Lower leg skin (tissue), 4 donors: ENCODE data around the gene ARID1B. TPM values are rescaled to one million over a fixed set of nuclear protein-coding genes. Genes with fewer than 3 reads are reported as not detected.

Experiments
- DNase-seq, 2 donors: peaks; one replicate each; pipeline ENCODE4 v3.0.0-alpha.2; 2019; ENCODE audit warnings: low spot score in 2 of 2
- H3K4me3 ChIP-seq: fragments of 200-600 bp; sonication (generic); 2 replicates; pipeline ENCODE4 v1.5.1; 2017; ENCODE audit warnings: mild to moderate bottlenecking, low read depth; ENCODE audit not compliant: poor library complexity, severe bottlenecking
- POLR2A ChIP-seq, 2 donors: fragments of 450-650 bp; IDR thresholded peaks; one replicate each; pipeline ENCODE4 v1.6.1; 2016 to 2017; ENCODE audit warnings: antibody characterized with exemption in 2 of 2, mild to moderate bottlenecking in 1 of 2, moderate library complexity in 1 of 2
- WGBS, 2 donors: methylation state at CpG; one replicate each; pipeline ENCODE4 v1.1.5; 2018; 5-methylcytosine and 5-hydroxymethylcytosine counted together
- intact Hi-C: fragments of 100-400 bp; cut with DNase I; formaldehyde crosslinking; loops from one replicate; pipeline ENCODE4 v1.15.0; 2023; ENCODE audit warnings: low total_unique reads
- total RNA-seq, 4 donors: library from RNA; depleted of rRNA; stranded (reverse); fragments of >200 nt; gene quantifications; one replicate each; pipeline ENCODE4 v1.1.0, GENCODE V29; 2016
- TF ChIP-seq, protein P1 (sequence below), 3 donors: fragments of 450-650 bp; IDR thresholded peaks; one replicate each; pipeline ENCODE4 v1.5.1; 2016; ENCODE audit warnings: antibody characterized with exemption in 3 of 3, mild to moderate bottlenecking in 3 of 3, moderate library complexity in 2 of 3

ARID1B gene
- total RNA-seq, 4 donors from 2014 or later = 87.3 to 132 (median 102) TPM

DNA sequence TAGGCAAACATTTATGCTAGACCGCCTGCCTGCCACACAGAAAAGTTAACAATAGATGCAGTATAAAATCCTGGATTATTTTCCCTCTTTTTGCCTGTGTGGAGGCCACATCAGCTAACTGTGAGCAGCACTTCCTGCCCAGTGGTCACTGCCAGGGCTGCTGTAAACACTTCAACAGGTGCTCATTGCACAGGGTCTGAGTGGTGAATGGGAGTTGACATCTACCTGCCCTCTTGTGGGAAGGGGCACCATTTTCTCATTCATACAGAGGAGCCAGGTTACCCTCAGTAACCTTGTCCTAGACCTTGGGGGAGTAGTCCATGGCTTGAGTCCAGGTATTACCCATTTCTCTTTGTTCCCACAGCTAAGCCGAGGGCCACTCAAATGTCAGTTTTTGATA is 310.8 kb downstream of the ARID1B start:
- H3K4me3 ChIP-seq = no peak overlapping the region
- TF ChIP-seq POLR2A (IDR thresholded peaks at IDR 0.05) = no peak
- TF ChIP-seq, protein P1, sequence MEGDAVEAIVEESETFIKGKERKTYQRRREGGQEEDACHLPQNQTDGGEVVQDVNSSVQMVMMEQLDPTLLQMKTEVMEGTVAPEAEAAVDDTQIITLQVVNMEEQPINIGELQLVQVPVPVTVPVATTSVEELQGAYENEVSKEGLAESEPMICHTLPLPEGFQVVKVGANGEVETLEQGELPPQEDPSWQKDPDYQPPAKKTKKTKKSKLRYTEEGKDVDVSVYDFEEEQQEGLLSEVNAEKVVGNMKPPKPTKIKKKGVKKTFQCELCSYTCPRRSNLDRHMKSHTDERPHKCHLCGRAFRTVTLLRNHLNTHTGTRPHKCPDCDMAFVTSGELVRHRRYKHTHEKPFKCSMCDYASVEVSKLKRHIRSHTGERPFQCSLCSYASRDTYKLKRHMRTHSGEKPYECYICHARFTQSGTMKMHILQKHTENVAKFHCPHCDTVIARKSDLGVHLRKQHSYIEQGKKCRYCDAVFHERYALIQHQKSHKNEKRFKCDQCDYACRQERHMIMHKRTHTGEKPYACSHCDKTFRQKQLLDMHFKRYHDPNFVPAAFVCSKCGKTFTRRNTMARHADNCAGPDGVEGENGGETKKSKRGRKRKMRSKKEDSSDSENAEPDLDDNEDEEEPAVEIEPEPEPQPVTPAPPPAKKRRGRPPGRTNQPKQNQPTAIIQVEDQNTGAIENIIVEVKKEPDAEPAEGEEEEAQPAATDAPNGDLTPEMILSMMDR (IDR thresholded peaks at IDR 0.05) = no peak
- intact Hi-C loops = no loop called here
- DNase-seq = no peak
- 91 to 96% methylated on average over 2 of the region's 2 CpGs for WGBS, 2 donors

DNA sequence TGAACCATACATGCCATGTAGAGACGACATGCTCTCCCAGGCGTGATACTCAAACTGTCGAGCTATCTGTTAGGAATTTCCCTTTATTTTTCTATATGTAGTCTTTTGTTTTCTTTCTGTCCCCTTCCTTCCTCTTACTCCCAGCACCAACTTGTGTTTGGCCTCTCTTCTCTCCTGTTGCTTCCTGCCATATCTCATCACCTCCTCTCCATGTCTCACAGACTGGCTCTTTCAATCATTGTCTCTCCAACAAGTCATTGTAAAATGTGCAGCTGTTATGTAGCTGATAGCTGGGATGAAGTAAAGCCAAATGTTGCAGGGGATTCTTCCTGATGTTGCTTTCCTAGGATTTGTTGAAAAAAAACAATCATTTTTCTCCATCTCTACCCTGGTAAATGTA is 311.7 kb downstream of the ARID1B start:
- intact Hi-C loops = no loop called here
- TF ChIP-seq, protein P1 (IDR thresholded peaks at IDR 0.05) = no peak
- no peak for TF ChIP-seq POLR2A (IDR thresholded peaks at IDR 0.05)
- no peak for DNase-seq
- WGBS, 2 donors = 85 to 88% methylated on average over 3 of the region's 3 CpGs
- H3K4me3 ChIP-seq = no peak overlapping the region

DNA sequence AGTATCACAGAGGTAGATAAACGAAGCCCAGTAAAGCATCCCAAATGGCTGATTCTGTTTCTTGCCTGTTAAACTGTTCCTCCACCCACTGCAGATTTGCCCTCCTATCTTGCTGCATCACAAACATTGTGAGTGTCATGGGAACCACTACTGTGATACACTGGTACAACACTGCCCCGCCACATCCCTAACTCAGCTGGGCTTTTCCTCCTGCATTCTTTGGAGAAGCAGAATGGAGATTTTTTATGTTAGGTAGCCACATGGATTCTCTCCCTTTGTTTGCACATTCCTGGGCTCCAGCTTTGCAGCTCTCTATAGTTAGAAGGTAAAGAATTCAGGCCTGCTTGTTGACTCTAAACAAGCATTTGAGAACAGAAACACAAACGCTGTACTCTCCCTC is 312.1 kb downstream of the ARID1B start:
- intact Hi-C loops = no loop called here
- H3K4me3 ChIP-seq = no peak overlapping the region
- 64 to 74% methylated on average over 3 of the region's 3 CpGs for WGBS, 2 donors
- no peak for DNase-seq
- TF ChIP-seq, protein P1 (IDR thresholded peaks at IDR 0.05) = no peak
- TF ChIP-seq POLR2A (IDR thresholded peaks at IDR 0.05) = no peak

DNA sequence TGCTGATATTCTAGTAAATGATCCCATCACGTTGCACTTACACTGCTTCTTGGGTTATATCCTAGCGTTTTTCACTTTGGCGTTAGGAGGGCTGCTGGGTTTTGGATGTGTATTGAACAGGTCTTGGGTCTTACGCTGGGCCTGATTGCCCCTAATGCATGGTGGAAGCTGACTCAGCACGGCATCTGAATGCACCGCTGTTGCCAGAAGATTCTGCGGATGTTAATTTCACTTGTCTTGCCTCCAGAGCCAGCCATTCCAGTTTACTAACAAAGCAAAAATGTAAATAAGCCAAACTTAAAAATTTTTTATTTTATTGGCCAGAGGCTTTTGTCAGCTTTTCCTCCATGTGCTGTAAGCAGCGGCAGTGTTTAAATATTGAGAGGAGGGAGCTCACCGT is 312.7 kb downstream of the ARID1B start:
- 75 to 77% methylated on average over 9 of the region's 9 CpGs for WGBS, 2 donors
- intact Hi-C loops = no loop called here
- TF ChIP-seq, protein P1 (IDR thresholded peaks at IDR 0.05) = no peak
- no peak for TF ChIP-seq POLR2A (IDR thresholded peaks at IDR 0.05)
- no peak overlapping the region for H3K4me3 ChIP-seq
- no peak for DNase-seq

- intact Hi-C loops = no loop called here
- H3K4me3 ChIP-seq = no peak overlapping the region
- 93 to 96% methylated on average over 9 of the region's 9 CpGs for WGBS, 2 donors
- TF ChIP-seq POLR2A (IDR thresholded peaks at IDR 0.05) = no peak
- TF ChIP-seq, protein P1 (IDR thresholded peaks at IDR 0.05) = no peak
- DNase-seq = no peak
Measured at GRCh38 chr6:157090736-157091135, 313.6 kb downstream of the ARID1B start.

- DNase-seq = no peak
- 72 to 89% methylated on average over 2 of the region's 2 CpGs for WGBS, 2 donors
- TF ChIP-seq POLR2A (IDR thresholded peaks at IDR 0.05) = no peak
- TF ChIP-seq, protein P1 (IDR thresholded peaks at IDR 0.05) = no peak
- intact Hi-C loops = no loop called here
- no peak overlapping the region for H3K4me3 ChIP-seq
Measured at GRCh38 chr6:157091243-157091642, 314.1 kb downstream of the ARID1B start.
